Measurements from ENCODE around the gene GLYAT.

The GLYAT gene, protein sequence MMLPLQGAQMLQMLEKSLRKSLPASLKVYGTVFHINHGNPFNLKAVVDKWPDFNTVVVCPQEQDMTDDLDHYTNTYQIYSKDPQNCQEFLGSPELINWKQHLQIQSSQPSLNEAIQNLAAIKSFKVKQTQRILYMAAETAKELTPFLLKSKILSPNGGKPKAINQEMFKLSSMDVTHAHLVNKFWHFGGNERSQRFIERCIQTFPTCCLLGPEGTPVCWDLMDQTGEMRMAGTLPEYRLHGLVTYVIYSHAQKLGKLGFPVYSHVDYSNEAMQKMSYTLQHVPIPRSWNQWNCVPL

DNA sequence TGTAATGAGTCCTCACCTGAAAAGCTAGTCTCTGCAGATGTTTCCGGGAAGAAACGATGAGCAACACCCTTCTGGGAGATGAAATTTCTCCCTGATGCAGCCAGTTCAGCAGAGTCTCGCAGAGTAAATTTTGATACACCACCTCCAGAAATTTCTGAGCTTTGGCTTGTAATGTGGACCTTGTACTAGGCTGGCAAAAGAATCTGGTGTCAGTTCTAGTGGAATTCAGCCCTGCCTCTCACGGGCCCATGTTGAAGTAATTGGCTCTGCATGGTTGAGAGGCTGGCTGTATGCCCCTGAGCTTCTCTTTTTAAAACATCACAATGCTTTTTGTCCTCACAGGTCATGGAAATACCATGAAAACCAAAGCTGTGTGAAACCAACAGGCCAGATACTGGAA is at the start of gene GLYAT:
GLYAT (minus strand) TSS at position 125 of the 400 bp plus-strand sequence. CDS start 7,447 bp downstream, outside the sequence.
- DNase-seq: no peak

DNA sequence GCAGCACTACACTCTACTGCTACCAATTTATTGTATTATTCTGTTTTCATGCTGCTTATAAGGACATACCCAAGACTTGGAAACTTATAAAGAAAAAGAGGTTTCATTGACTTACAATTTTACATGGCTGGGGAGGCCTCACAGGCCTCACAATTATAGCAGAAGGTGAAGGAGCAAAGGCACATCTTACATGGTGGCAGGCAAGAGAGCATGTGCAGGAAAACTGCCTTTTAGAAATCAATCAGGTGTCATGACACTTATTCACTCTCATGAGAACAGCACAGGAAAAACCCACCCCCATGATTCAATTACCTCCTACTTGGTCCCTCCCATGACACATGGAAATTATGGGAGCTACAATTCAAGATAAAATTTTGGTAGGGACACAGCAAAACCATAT is 49.6 kb upstream of the GLYAT start:
- no peak for DNase-seq

DNA sequence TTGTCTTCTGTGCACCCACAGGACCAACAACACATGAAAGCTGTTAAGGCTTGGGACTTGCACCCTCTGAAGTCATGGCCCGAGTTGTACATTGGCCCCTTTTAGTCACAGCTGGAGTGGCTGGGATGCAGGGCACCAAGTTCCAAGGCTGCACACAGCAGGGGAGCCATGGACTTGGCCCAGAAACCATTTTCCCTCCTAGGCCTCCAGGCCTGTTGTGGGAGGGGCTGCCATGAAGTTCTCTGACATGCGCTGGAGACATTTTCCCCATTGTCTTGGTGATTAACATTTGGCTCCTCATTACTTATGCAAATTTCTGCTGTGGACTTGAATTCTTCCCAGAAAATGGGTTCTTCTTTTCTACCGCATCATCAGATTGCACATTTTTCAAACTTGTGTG is 48.8 kb upstream of the GLYAT start:
- DNase-seq: no peak

DNA sequence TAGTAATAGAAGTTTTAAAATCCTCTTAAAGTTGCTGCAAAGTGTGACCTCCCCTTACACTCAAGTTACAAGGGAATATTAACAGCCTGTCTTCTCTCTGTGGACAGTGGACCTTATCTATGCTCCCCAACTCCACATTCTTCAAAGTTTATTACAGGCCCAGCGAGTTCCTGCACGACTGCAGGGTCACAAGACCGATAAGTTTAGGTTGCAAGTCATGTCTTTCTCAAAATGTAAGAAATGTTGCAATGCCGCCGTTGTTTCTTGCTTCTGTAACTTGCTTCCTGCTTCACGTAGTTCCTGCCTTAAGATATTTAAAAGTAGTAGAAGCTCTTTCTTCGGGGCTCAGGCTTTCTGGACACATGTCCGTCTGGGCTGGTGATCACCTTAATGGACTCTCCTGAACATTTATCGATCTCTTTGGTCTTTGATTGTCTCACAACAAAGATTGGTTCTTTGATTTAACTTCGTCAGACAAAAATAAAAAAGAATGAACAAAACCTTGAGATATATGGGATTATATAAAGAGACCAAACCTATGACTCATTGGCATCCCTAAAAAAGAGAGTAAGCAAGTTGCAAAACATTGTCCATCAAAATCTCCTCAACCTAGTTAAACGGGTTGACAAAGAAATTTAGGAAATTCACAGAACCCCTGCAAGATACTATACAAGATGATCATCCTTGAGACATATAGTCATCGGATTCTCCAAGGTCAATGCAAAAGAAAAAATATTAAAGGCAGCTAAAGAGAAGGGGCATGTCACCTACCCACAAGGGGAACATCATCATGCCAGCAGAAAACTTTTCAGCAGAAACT is 45.4 kb upstream of the GLYAT start:
- no peak for DNase-seq

DNA sequence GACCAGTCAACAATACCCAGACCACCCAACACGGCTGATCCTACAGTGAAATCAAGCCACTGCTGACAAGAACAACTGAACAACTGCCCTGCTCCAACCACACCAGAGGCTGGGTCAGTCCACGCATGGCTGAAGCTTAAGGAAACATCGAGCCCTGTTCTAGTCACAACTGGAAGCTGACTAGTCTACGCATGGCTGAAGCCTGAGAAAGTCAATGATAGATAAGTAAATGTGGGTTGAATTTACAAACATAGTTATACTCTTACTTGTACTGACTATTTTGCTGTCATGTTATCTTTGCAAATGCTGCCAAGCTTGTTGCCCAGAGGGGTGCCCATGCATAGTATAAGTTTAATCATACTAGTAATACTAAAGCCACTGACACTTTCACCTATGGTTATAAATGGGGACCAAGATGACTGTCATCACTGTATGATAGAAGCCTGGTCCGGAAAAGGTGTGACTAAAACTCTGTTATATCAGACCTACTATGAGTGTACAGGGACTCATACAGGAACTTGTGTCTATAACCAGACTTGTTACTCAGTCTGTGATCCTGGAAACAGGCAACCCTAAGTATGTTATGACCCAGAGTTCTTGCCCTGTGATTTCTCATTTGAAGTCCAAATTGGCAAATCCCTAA is 43.4 kb upstream of the GLYAT start:
- no peak for DNase-seq

DNA sequence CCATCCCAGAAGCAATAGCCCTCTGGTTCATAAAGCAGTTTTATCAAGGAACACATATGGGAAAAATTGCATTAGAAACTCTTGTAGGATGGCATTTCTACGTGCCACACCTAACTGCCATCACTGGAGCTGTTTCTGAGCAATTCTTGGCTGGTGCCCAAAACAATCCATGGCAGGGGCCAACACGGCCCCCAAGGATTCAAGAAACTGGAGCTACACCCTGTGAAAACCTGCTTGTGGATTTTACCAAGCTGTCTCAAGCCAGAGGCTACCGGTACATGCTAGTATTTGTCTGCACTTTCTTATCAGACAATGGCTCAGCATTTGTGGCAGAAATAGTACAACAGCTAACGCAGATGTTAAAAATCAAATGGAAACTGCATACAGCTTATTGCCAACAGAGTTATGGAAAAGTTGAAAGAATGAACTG is 42.4 kb upstream of the GLYAT start:
- no peak for DNase-seq

DNA sequence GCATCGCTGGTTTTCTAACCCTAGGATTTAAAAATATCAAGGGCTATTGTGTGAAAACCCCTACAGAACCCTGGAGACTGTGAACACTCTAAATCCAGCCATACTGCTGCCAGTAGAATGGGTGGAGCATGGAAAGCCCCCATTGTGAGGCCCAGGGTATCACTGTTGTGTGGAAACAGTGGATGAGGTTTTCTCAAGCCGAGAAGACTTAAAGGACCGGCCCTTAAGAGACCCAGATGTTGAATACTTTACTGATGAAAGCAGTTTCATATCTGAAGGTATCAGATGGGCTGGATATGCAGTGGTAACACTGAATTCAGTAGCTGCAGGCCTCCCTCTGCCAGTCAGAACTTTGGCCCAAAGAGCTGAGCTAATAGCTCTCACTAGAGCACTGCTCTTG is 41.6 kb upstream of the GLYAT start:
- DNase-seq: no peak

DNA sequence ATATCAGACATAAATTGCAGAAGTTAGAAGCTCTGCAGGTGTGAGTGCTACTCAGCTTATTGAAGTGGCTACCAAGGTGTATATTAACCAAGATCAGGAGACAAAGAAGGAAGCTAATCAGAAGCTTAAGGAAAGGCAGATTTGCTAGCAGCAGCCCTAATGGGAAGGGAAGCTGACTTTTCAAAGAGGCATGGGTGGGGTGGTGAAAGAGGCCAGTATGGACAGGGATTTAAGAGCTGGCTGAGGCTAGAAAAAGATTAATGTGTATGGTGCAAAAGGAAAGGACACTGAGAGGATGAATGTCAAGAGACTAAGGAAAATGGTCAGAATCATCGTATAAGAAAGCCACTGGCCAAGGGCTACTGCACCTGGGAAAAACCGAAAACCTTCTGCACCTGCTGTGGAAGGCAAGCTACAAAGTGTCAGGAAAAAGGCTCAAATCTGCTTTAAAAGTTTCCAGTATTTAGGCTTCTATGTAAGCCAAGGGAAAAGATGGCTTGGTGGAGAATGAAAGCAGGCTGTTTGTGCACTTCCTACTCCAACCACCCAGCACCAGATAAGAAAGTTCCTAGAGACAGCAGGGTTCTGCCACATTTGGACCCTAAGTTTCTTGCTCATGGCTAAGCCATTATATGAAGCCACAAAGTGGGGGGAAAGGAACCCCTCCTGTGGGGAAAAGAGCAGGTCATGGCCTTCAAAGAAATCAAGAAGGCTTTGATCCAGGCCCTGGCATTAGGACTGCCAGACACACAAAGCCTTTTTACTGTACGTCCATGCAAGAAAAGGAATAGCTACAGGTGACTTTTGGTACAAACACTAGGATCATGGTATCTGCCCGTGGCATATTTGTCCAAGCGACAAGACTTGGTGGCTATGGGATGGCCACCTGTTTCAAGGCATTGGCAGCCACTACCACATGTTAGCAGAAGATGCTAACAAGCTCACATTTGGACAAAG is 40.9 kb upstream of the GLYAT start:
- no peak for DNase-seq

DNA sequence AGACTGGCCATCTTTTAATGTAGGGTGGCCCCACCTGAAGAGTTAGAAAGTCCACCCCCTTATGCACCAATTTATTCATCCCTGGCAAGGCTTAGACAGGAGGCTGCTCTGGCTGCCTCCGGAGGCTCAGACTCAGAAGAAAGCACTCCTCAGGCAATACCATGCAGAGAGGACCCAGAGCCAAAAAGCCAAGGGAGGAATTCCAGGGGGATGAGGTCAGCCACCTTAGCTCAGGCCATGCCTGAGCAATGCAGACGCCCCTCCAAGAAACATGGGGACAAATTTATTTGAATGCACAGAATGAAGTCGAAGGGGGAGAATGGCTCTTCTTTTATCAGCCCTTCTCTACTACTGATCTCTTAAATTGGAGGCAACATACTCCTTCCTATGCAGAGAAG is 39.7 kb upstream of the GLYAT start:
- no peak for DNase-seq

DNA sequence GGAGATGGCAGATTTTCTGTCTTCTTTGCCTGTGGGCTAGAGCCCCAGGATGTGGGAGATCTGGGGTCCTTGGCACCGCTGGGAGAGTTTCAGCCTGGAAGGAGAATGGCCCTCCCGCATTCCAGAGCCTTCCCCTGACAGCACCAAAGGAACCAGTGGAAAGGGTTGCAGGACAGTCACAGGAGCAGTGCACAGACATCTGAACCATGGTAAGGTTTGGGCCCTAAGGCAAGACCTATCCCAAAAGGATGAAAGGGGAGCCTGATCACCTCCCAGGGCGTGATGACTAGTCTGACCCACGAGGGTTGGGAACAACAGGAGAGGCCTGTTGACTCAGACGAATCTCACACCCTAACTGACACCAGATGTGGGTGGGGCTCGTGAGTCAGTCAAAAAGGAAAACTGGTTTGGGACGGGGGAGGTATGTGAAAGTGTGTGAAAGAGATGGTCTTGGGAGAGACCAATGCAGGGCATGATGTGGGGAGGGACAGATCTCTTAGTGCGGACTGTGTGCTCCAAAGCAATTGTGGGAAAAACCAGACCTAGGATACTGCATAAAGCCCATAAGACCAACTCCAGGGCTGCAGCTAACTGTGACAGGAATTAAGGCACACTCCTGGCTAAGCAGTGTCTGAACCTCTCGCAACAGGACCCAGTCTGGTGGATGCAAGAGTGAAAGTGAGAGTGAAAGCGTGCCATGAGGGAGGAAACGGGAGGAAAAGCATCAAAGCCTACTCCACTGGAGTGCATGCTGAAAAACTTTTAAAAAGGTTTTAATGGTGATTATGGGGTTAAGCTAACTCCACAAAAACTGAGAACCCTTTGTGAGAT is 39.1 kb upstream of the GLYAT start:
- no peak for DNase-seq

DNA sequence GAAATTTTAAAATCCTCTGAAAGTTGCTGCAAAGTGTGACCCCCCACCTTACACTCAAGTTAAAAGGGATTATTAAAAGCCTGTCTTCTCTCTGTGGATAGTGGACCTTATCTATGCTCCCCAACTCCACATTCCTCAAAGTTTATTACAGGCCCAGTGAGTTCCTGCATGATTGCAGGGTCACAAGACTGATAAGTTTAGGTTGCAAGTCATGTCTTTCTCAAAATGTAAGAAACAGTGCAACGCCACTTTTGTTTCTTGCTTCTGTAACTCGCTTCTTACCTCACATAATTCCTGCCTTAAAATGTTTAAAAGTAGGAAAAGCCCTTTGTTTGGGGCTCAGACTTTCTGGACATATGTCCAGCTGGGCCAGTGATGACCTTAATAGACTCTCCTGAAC is 38.4 kb upstream of the GLYAT start:
- no peak for DNase-seq

DNA sequence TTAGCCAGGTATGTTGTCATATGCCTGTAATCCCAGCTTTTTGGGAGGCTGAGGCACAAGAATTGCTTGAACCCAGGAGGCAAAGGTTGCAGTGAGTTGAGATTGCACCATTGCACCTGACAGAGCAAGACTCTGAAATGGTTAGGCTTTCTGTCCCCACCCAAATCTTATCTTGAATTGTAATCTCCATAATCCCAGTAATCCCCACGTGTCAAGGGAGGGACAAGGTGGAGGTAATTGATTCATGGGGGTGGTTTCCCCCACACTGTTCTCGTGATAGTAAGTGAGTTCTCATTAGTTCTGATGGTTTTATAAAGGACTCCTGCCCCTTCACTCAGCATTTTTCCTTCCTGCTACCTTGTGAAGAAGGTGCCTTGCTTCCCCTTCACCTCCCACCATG is 37.6 kb upstream of the GLYAT start:
- DNase-seq: no peak

DNA sequence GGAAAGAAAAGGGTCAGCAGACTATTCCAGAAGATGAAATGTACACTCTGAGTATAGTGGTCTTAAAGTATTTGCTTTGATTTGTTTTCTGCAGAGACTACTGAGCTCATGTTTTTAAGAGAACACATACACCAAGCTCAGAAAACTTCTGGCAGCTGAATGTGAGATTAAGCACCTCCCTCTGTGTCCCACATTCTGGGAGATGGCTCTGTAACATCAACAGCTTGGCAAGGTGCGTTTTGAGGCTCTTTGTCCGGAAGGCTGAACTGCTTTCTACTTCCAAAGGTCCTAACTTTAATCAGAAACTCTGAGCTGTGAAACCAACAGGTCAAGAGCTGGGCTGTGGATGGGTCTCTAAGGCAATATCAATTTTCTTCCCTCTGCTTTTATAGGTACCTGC is 36.4 kb upstream of the GLYAT start:
- DNase-seq: no peak

DNA sequence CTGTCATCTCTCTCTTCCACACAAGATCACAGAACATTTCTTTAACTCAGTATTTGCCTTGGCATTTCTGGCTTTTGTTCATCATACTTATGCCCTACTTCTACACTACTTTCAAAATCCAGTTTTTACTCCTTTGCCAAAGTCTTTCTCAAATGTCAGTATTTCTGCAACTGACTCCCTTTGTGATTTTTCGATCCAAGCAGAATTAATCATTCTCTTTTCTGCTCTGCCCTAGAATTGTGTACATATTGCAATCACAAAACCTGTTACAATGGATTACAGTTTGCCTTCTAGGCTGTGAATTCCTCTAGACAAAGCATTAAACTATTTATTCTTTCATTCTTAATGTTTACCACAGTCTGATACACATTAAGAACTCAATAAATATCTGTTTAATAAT is 33.3 kb upstream of the GLYAT start:
- no peak for DNase-seq

DNA sequence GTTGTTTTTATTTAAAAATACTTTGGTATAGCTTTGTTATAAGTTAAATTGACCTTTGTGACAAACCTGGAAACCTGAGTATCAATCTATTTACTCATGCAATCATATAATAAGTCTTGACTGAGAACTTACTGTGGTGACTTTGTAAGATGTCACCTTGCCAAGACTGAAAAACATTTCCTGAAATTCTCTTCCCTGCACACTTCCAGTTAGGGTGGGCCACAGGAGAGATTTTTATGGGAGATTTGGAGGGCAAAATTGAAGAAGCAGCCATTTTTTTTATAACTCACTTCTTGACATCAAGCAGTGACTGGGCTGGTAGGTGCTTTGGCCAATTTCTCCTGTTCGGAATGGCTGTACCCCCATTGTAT is 31.4 kb upstream of the GLYAT start:
- DNase-seq: no peak

DNA sequence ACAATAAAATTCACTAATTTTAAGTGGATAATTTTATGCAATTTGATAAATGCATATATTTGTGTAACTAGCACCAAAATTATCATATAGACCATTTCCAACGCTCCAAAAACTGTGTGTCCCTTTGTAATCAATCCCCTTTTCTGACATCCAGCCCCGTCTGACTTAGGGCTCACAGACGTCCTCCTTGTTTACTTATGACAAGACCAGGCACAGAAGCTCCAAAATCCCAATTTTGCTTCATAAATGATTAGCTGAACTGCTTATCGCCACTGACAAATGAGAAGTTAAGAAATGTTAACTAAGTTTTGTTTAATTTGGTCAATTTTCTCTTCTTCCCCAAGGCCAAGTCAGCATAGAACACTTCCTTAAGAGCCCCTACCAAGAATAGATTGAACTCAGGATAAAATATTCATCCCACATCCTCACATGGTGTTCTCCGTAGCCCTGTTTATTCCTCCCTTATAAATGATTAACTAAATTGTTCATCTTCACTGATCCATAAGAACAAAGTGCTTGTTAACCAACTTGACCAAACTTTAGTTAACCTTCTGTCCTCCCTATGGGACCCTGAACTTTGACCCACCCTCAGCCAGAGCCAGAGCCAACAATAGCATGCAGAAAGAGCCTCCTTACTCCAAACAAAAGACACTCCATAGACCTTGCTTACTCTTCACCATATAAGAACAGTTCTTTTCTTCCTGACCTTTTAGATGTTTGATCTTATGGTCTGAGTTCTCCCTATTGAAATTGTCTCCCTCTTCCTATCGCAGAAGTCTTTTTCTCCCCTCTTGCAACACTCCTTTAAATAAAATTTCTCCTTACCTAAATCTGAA is 30.8 kb upstream of the GLYAT start:
- DNase-seq: no peak

DNA sequence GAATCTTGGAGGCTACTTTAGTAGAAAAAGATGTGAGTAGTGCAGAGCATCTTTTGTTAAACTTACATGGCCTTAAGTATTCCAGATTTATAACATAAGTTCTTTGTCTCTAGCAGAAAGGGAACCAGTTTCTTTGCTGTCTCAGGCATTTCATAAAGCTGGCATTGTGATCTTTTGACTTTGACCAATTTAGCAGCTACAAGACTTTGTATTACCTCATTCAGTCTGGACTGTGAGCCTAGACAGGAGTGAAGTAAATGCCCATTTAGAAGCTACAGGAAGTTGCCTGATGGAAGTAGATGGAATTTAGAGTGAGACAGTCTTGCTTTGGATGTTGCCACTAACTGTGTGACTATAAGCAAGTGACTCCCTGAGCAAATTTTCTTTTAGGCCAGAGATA is 25.7 kb upstream of the GLYAT start:
- no peak for DNase-seq

DNA sequence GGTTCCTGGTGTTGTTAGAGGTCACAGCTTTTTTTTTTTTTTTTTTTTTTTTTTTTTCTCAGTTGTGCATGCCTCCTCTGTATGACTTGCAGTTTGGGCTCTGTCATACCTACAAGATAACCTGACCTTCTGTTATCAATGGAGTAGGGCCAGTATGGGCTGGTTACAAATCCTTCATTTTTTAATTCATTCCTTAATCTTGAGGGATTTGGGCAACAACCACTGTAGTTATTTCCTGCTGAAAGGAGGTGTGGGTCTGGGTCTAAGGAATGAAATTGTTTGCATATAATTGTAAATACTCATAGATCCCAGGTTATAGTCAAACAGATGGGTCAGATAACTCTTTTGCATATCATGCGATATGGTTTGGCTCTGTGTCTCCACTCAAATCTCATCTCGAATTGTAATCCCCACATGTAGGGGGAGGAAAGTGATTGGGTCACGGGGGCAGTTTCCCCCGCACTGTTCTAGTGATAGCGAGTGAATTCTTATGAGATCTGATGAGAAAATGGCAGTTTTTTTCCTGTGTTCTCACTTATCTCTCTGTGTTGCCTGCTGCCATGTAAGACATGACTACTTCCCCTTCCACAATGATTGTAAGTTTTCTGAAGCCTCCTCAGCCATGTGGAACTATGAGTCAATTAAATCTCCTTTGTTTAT is 14.1 kb upstream of the GLYAT start:
- DNase-seq: no peak

DNA sequence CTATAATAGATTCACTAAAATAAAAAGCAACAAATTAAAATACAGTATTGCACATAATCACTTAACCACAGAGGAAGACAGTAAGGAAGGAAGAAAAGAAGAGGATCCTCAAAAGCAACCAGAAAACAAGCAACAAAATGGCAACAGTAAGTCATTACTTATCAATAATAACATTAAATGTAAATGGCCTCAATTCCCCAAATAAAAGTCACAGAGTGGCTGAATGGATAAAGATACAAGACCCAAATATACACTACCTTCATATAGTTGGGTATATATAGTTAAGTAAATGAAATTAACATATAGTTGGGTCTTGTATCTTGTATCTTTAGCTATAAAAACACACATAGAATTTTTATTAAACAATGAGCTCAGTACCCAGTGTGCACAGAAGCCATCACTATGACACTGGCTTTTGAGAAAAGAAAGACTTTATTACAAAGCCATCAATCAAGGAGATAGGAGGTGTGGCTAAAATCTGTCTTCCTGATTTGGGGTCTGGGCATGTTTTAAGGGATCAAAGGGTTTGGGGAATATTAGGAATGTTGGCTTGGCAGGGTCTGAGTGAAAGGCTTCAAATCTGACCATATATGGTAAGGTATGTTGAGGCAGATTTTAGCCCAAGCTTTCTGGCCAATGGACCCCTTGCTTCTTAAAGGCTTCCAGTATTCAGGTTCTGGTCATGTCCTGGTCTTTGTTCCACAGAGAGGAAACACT is 13.4 kb upstream of the GLYAT start:
- DNase-seq: no peak

Data from NCI-H146 (cell line).